DOHH2 (cell line): ENCODE results near the gene FAM200A.

Experiments used
- EZH2phosphoT487 ChIP-seq: fragments of 200-600 bp; sonication (generic); IDR thresholded peaks from 2 replicates; pipeline ENCODE4 v1.6.1; 2017; ENCODE audit warnings: borderline replicate concordance, mild to moderate bottlenecking, antibody characterized with exemption, low read length, moderate library complexity, mixed read lengths
- TF ChIP-seq, protein P1 (sequence below): fragments of 200-600 bp; sonication (generic); IDR thresholded peaks from one replicate; pipeline ENCODE4 v1.5.1; 2014; ENCODE audit warnings: antibody characterized with exemption, mild to moderate bottlenecking, low read depth, low read length; ENCODE audit not compliant: poor library complexity, severe bottlenecking

DNA sequence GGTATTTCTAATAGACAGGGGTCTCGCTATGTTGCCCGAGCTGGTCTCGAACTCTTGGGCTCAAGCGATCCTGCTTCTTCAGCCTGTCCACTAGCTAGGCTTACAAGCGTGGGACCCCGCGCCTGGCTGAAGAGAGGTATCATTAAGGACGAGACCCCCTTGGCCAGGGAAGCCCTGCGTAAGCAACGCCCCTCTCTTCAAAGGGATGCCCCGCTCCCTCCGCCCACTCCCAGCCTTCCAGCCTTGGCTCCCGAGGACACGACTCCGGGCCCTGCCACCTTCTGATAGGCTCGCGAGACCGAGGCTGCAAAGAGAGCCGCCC is 47.7 kb downstream of the FAM200A start:
- TF ChIP-seq, protein P1, sequence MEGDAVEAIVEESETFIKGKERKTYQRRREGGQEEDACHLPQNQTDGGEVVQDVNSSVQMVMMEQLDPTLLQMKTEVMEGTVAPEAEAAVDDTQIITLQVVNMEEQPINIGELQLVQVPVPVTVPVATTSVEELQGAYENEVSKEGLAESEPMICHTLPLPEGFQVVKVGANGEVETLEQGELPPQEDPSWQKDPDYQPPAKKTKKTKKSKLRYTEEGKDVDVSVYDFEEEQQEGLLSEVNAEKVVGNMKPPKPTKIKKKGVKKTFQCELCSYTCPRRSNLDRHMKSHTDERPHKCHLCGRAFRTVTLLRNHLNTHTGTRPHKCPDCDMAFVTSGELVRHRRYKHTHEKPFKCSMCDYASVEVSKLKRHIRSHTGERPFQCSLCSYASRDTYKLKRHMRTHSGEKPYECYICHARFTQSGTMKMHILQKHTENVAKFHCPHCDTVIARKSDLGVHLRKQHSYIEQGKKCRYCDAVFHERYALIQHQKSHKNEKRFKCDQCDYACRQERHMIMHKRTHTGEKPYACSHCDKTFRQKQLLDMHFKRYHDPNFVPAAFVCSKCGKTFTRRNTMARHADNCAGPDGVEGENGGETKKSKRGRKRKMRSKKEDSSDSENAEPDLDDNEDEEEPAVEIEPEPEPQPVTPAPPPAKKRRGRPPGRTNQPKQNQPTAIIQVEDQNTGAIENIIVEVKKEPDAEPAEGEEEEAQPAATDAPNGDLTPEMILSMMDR: no peak
- no peak for TF ChIP-seq EZH2phosphoT487
